ENCODE measurements around the gene ARID4A. TPM values are rescaled to one million over a fixed set of nuclear protein-coding genes. Genes with fewer than 3 reads are reported as not detected.
A peak's percentile ranks its signal among the peaks of the same experiment; 100 is the strongest.
"Not testable (repeated sequence)": the region's sequence is repeated elsewhere in the genome, so short reads cannot be mapped to it uniquely, and the experiment has no call there.

The ARID4A gene
- total RNA-seq, result 10 to 100 TPM; 22.9 to 66.0 (median 26.7) TPM

- H3K4me3 ChIP-seq, result peak within 1 kb of the TSS; percentile 77 to 86 (median 86)
- peaks cover 0 to 35% (median 0%) of the 10 kb centered on the region in 3 donors for H3K36me3 ChIP-seq
- H3K27me3 ChIP-seq, result no peaks in the 10 kb centered on the region
- H3K9me3 ChIP-seq, result no peaks in the 10 kb centered on the region
- peak; percentile 87 to 96 (median 91) for DNase-seq
- TF ChIP-seq, protein P1, sequence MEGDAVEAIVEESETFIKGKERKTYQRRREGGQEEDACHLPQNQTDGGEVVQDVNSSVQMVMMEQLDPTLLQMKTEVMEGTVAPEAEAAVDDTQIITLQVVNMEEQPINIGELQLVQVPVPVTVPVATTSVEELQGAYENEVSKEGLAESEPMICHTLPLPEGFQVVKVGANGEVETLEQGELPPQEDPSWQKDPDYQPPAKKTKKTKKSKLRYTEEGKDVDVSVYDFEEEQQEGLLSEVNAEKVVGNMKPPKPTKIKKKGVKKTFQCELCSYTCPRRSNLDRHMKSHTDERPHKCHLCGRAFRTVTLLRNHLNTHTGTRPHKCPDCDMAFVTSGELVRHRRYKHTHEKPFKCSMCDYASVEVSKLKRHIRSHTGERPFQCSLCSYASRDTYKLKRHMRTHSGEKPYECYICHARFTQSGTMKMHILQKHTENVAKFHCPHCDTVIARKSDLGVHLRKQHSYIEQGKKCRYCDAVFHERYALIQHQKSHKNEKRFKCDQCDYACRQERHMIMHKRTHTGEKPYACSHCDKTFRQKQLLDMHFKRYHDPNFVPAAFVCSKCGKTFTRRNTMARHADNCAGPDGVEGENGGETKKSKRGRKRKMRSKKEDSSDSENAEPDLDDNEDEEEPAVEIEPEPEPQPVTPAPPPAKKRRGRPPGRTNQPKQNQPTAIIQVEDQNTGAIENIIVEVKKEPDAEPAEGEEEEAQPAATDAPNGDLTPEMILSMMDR (IDR thresholded peaks at IDR 0.05), result no peak
- TF ChIP-seq POLR2A (IDR thresholded peaks at IDR 0.05), result peak; percentile 90 to 96
- H3K4me1 ChIP-seq, result peaks cover 0 to 11% (median 0%) of the 10 kb centered on the region in 4 donors
- H3K27ac ChIP-seq, result peak within 1 kb of the TSS; percentile 93 to 98 (median 96)
Observed at GRCh38 chr14:58298477-58299400, at the start of gene ARID4A. Gene ARID4A (plus strand): TSS chr14:58298555. CDS start chr14:58299855, 1,300 bp downstream.

GRCh38 chr14:58249611-58250010, 48.7 kb upstream of the ARID4A start:
- TF ChIP-seq, protein P1 (IDR thresholded peaks at IDR 0.05), result no peak
- no peak for TF ChIP-seq POLR2A (IDR thresholded peaks at IDR 0.05)

DNA sequence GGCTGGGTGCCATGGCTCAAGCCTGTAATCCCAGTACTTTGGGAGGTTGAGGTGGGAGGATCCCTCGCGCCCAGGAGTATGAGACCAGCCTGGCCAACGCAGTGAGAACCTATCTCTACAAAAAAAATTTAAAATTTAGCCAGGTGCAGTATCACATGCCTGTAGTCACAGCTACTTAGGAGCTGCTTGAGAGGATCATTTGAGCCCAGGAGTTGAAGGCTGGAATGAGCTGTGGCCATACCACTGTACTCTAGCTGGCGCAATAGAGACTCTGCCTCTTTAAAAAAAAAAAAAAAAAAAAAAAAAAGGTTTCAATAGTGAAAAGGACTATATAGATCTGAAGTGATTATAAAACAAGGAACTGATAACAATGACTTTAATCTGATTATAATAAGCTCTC, 40.2 kb upstream of the ARID4A start:
- Histone ChIP-seq H3K4me1 (no peaks in the 10 kb centered on the region), H3K27ac (no peak overlapping the region), H3K36me3 (peaks cover 0 to 85% (median 0%) of the 10 kb centered on the region in 3 donors), H3K27me3 (no peaks in the 10 kb centered on the region), H3K9me3 (no peaks in the 10 kb centered on the region), H3K4me3 (no peak overlapping the region)
- DNase-seq, result no peak
- TF ChIP-seq, protein P1 (IDR thresholded peaks at IDR 0.05), result no peak
- TF ChIP-seq POLR2A (IDR thresholded peaks at IDR 0.05), result no peak

More at GRCh38 chr14:58249611-58250010, 48.7 kb upstream of the ARID4A start:
- Histone ChIP-seq H3K27ac (no peak overlapping the region), H3K4me1 (peaks cover 0 to 19% (median 8%) of the 10 kb centered on the region in 4 donors), H3K27me3 (no peaks in the 10 kb centered on the region), H3K36me3 (peaks cover 0 to 57% (median 0%) of the 10 kb centered on the region in 3 donors), H3K9me3 (no peaks in the 10 kb centered on the region), H3K4me3 (no peak overlapping the region)
- no peak for DNase-seq

- not testable (repeated sequence) for H3K27ac ChIP-seq, H3K9me3 ChIP-seq, H3K27me3 ChIP-seq, H3K4me3 ChIP-seq, DNase-seq, H3K4me1 ChIP-seq
- peaks cover 0 to 96% (median 0%) of the 10 kb centered on the region in 3 donors for H3K36me3 ChIP-seq
Observed at GRCh38 chr14:58262005-58262404, 36.4 kb upstream of the ARID4A start.

- TF ChIP-seq POLR2A (IDR thresholded peaks at IDR 0.05), result no peak
- TF ChIP-seq, protein P1 (IDR thresholded peaks at IDR 0.05), result no peak
- no peak overlapping the region for H3K4me3 ChIP-seq
- H3K27me3 ChIP-seq, result no peaks in the 10 kb centered on the region
- DNase-seq, result no peak
- H3K4me1 ChIP-seq, result no peaks in the 10 kb centered on the region
- H3K36me3 ChIP-seq, result peaks cover 0 to 97% (median 0%) of the 10 kb centered on the region in 3 donors
- H3K27ac ChIP-seq, result no peak overlapping the region
- no peaks in the 10 kb centered on the region for H3K9me3 ChIP-seq
Observed at GRCh38 chr14:58265401-58265800, 33.0 kb upstream of the ARID4A start.

DNA sequence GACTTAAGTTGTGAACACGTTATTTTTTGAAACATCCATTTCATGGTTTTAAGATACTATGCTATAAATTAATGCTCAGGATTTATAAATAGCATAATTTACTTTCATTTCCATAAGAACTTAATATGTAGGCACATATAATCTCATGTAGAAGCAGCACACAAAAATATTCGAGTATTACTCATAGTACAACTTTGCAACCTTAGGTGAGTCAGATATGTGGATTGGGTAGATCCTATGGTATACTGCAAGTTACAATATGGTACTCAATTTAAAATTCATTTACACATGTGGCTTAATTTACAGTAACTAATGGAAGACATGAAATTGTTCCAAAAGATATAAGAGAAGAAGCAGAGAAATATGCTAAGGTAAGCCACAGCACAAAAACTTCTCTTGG, 27.7 kb upstream of the ARID4A start:
- Histone ChIP-seq H3K9me3 (no peaks in the 10 kb centered on the region), H3K27ac (no peak overlapping the region), H3K27me3 (no peaks in the 10 kb centered on the region), H3K36me3 (peaks cover 0 to 85% (median 0%) of the 10 kb centered on the region in 3 donors), H3K4me1 (peaks cover 0 to 19% (median 0%) of the 10 kb centered on the region in 4 donors), H3K4me3 (no peak overlapping the region)
- DNase-seq, result no peak
- TF ChIP-seq, protein P1 (IDR thresholded peaks at IDR 0.05), result no peak
